Stomach (tissue), 9 donors: Measurements from ENCODE around the gene SMIM11. TPM values are rescaled to one million over a fixed set of nuclear protein-coding genes. Genes with fewer than 3 reads are reported as not detected.

Experiments
- DNase-seq, 2 donors: peaks; one replicate each; pipeline versions ENCODE4 v3.0.0 to v3.0.0-alpha.2; 2013 to 2019
- H3K27ac ChIP-seq, 5 donors: fragments of 200-600 bp in 4 of 5; sonication (generic) in 4 of 5; one replicate each; pipeline ENCODE4 v1.5.1; 2013 to 2019; ENCODE audit warnings: mild to moderate bottlenecking in 1 of 5, moderate library complexity in 1 of 5
- H3K27me3 ChIP-seq, 3 donors: fragments of 200-600 bp; sonication (generic); one replicate each; pipeline ENCODE4 v1.5.1; 2017 to 2019; ENCODE audit warnings: mixed run types in 1 of 3
- H3K36me3 ChIP-seq, 4 donors: fragments of 200-600 bp; sonication (generic); 1 replicate in 3 of 4; 2 replicates in 1 of 4; pipeline ENCODE4 v1.5.1; 2016 to 2019
- H3K4me1 ChIP-seq, 4 donors: fragments of 200-600 bp; sonication (generic); one replicate each; pipeline ENCODE4 v1.5.1; 2016 to 2019
- H3K4me3 ChIP-seq, 4 donors: fragments of 200-600 bp; sonication (generic) in 3 of 4; one replicate each; pipeline ENCODE4 v1.5.1; 2016 to 2019; ENCODE audit warnings: mild to moderate bottlenecking in 1 of 4
- H3K9me3 ChIP-seq, 4 donors: fragments of 200-600 bp; sonication (generic); one replicate each; pipeline ENCODE4 v1.5.1; 2016 to 2019
- EP300 ChIP-seq: sonication (generic); formaldehyde crosslinking; IDR thresholded peaks from one replicate; pipeline ENCODE4 v1.6.1; 2017; ENCODE audit warnings: antibody characterized with exemption
- POLR2A ChIP-seq, 4 donors: fragments of 450-650 bp; IDR thresholded peaks; one replicate each; pipeline ENCODE4 v1.6.1; 2016; ENCODE audit warnings: antibody characterized with exemption in 4 of 4, control low read depth in 2 of 4, mild to moderate bottlenecking in 1 of 4, moderate library complexity in 1 of 4
- POLR2AphosphoS5 ChIP-seq, 3 donors: sonication (generic); formaldehyde crosslinking; IDR thresholded peaks; one replicate each; pipeline ENCODE4 v1.6.1; 2016; ENCODE audit warnings: antibody characterized with exemption in 3 of 3
- WGBS, 5 donors: extraction: QIAGEN DNeasy Blood & Tissue Kit in 3 of 5; methylation state at CpG; one replicate each; pipeline versions ENCODE4 v1.1.5 to v1.1.7; 2013 to 2018; 5-methylcytosine and 5-hydroxymethylcytosine counted together
- intact Hi-C: fragments of 100-400 bp; cut with DNase I; formaldehyde crosslinking; loops from one replicate; pipeline ENCODE4 v1.15.1; 2023; ENCODE audit warnings: low total_unique reads
- polyA plus RNA-seq, 3 donors: library from polyadenylated mRNA; stranded (reverse); fragments of 200-250 nt; gene quantifications; one replicate each; pipeline ENCODE4 v1.2.3, GENCODE V29; 2013
- total RNA-seq, 5 donors: library from RNA; depleted of rRNA; stranded (reverse); fragments of >200 nt; gene quantifications; one replicate each; pipeline versions ENCODE4 v1.1.0 to v1.2.3, GENCODE V29; 2014 to 2016
- TF ChIP-seq, protein P1 (sequence below), 7 experiments: fragments of 450-650 bp in 4 of 7; fragments of 200-600 bp in 3 of 7; sonication (generic) in 3 of 7; IDR thresholded peaks; one replicate each; pipeline ENCODE4 v1.5.1; 2016 to 2019; ENCODE audit warnings: antibody characterized with exemption in 7 of 7, control low read depth in 2 of 7, mild to moderate bottlenecking in 1 of 7
- donor health status: healthy with polysubstance abuse.
- donor health status: Bipolar disorder and iron deficiency.
- donor health status: healthy.

Gene SMIM11
- total and polyA plus RNA-seq, 8 donors, result 1.2 to 29.5 (median 16.2) TPM; not detected in 1

DNA sequence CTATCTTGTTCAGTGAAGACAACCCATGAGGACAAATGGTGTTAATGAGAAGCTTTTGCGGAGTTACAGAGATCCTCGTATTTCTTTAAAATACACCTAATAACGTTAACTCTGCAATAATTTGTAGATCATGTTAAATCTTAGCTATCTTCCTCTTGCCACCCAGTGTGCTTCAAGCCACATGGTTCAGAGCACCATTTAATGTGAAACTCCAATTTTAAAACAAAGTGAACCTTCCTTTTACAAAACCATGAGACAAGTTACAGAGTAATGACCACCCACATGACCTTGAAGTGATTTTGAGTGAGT, 13.2 kb upstream of the SMIM11 start:
- Histone ChIP-seq H3K27me3 (no peaks in the 10 kb centered on the region), H3K9me3 (no peaks in the 10 kb centered on the region), H3K4me3 (no peak overlapping the region), H3K27ac (peak overlapping the region in 1 of 5 donors; percentile 41), H3K36me3 (no peaks in the 10 kb centered on the region), H3K4me1 (peaks cover 0 to 17% (median 8%) of the 10 kb centered on the region in 4 donors)
- no peak for TF ChIP-seq POLR2AphosphoS5 (IDR thresholded peaks at IDR 0.05)
- TF ChIP-seq, protein P1, sequence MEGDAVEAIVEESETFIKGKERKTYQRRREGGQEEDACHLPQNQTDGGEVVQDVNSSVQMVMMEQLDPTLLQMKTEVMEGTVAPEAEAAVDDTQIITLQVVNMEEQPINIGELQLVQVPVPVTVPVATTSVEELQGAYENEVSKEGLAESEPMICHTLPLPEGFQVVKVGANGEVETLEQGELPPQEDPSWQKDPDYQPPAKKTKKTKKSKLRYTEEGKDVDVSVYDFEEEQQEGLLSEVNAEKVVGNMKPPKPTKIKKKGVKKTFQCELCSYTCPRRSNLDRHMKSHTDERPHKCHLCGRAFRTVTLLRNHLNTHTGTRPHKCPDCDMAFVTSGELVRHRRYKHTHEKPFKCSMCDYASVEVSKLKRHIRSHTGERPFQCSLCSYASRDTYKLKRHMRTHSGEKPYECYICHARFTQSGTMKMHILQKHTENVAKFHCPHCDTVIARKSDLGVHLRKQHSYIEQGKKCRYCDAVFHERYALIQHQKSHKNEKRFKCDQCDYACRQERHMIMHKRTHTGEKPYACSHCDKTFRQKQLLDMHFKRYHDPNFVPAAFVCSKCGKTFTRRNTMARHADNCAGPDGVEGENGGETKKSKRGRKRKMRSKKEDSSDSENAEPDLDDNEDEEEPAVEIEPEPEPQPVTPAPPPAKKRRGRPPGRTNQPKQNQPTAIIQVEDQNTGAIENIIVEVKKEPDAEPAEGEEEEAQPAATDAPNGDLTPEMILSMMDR (IDR thresholded peaks at IDR 0.05), result peak in 1 of 7 experiments; percentile 8
- TF ChIP-seq EP300, result no peak
- TF ChIP-seq POLR2A (IDR thresholded peaks at IDR 0.05), result no peak
- intact Hi-C loops, result no loop called here
- DNase-seq, result no peak
- 8 to 26% (median 12%) methylated on average over 3 of the region's 3 CpGs for WGBS, 5 donors

GRCh38 chr21:34362670-34363069, 12.6 kb upstream of the SMIM11 start:
- no peak for DNase-seq
- TF ChIP-seq, protein P1 (IDR thresholded peaks at IDR 0.05), result no peak
- Histone ChIP-seq H3K27ac (peak overlapping the region in 4 of 5 donors; percentile 54 to 85 (median 83)), H3K27me3 (no peaks in the 10 kb centered on the region), H3K4me3 (no peak overlapping the region), H3K36me3 (no peaks in the 10 kb centered on the region), H3K4me1 (peaks cover 0 to 23% (median 11%) of the 10 kb centered on the region in 4 donors), H3K9me3 (no peaks in the 10 kb centered on the region)
- intact Hi-C loops, result no loop called here
- 97 to 100% (median 98%) methylated on average over 3 of the region's 3 CpGs for WGBS, 5 donors

DNA sequence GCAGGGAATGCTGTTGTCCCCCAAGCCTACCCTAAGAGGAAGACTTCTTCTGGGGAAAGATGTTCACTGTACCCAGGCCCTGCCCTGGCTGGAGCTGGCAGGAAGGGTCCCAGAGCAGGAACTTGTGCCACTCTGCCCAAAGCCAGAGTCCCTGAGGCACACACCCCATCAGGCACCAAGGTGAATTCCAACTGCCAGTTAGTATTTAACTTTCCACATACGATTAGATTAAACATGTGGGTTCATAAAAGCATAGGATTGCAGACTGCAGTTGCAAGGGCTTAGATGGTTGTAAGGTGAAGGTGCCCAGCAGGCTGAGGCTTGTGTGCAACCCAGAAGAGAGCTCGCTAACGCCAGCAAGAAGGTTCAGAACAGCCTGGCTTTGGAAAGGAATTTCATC, 11.6 kb upstream of the SMIM11 start, which contains the start of gene KCNE2:
Gene KCNE2 (plus strand): TSS at position 274 of the 400 bp plus-strand sequence. CDS start 6,473 bp downstream, outside the sequence.
- 25 to 78% (median 39%) methylated on average over 3 of the region's 3 CpGs for WGBS, 5 donors
- Histone ChIP-seq H3K4me3 (peak within 1 kb of the TSS; percentile 25 to 43 (median 34)), H3K9me3 (no peaks in the 10 kb centered on the region), H3K27ac (peak within 1 kb of the TSS; percentile 81 to 85 (median 83)), H3K36me3 (no peaks in the 10 kb centered on the region), H3K27me3 (no peaks in the 10 kb centered on the region), H3K4me1 (peaks cover 0 to 25% (median 12%) of the 10 kb centered on the region in 4 donors)
- peak; percentile 42 to 97 (median 93) for TF ChIP-seq POLR2AphosphoS5 (IDR thresholded peaks at IDR 0.05)
- TF ChIP-seq EP300, result no peak
- TF ChIP-seq POLR2A (IDR thresholded peaks at IDR 0.05), result peak in 2 of 4 donors; percentile 78 to 80
- peak; percentile 66 to 77 for DNase-seq
- intact Hi-C loops, result no loop called here

DNA sequence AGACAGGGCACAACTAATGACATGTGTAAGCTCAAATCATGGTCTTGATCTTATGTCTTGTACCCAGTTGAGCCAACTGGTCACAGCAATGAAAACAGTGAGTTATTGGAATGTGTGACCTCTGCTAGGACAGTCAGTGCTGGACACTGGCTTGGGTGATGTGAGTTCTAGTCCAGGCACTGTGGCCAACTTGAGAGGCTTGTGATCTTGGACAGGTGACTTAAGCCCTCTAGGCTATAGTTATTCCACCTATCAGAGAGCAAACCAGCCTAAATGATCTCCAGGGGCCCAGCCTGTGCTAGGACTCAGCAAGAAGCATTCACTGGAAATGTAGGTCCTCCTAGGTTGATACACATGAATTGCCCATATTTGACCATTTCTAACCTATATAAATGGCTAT, 10.4 kb upstream of the SMIM11 start:
- intact Hi-C loops, result no loop called here
- DNase-seq, result no peak

GRCh38 chr21:34365809-34366208, 9.5 kb upstream of the SMIM11 start:
- DNase-seq, result peak; percentile 75 to 79
- Histone ChIP-seq H3K36me3 (peaks cover 0 to 3% (median 0%) of the 10 kb centered on the region in 4 donors), H3K27ac (peak overlapping the region; percentile 81 to 85 (median 83)), H3K27me3 (no peaks in the 10 kb centered on the region), H3K4me1 (peaks cover 0 to 25% (median 12%) of the 10 kb centered on the region in 4 donors), H3K9me3 (no peaks in the 10 kb centered on the region), H3K4me3 (peak overlapping the region; percentile 25 to 43 (median 34))
- 24 to 54% (median 40%) methylated on average over 6 of the region's 6 CpGs for WGBS, 5 donors
- intact Hi-C loops, result no loop called here
- TF ChIP-seq POLR2AphosphoS5 (IDR thresholded peaks at IDR 0.05) (peak in 1 of 3 donors; percentile 53), POLR2A (IDR thresholded peaks at IDR 0.05) (no peak), EP300 (no peak)
- TF ChIP-seq, protein P1 (IDR thresholded peaks at IDR 0.05), result peak in 1 of 7 experiments; percentile 5

More for the DNA sequence above, 10.4 kb upstream of the SMIM11 start:
- H3K36me3 ChIP-seq, result no peaks in the 10 kb centered on the region
- peaks cover 0 to 25% (median 12%) of the 10 kb centered on the region in 4 donors for H3K4me1 ChIP-seq
- H3K27ac ChIP-seq, result peak overlapping the region; percentile 81 to 85 (median 83)
- peak overlapping the region; percentile 25 to 43 (median 34) for H3K4me3 ChIP-seq
- H3K27me3 ChIP-seq, result no peaks in the 10 kb centered on the region
- no peak for TF ChIP-seq POLR2A (IDR thresholded peaks at IDR 0.05)
- no peak for TF ChIP-seq EP300
- TF ChIP-seq POLR2AphosphoS5 (IDR thresholded peaks at IDR 0.05), result peak in 1 of 3 donors; percentile 2
- no peaks in the 10 kb centered on the region for H3K9me3 ChIP-seq
